ENCODE measurements around the gene GRM8.

GRM8 gene

GRCh38 chr7:127209886-127210285 is 42.9 kb downstream of the GRM8 start:
- DNase-seq (ENCODE audit: low read depth), result no peak
- TF ChIP-seq CTCF (IDR thresholded peaks at IDR 0.05; ENCODE audit: insufficient read depth, low read depth, low read length, missing control alignments), result no peak
- no peak overlapping the region for H3K4me3 ChIP-seq (ENCODE audit: low read length)

- DNase-seq (ENCODE audit: low read depth), result no peak
- no peak for TF ChIP-seq CTCF (IDR thresholded peaks at IDR 0.05; ENCODE audit: insufficient read depth, low read depth, low read length, missing control alignments)
- no peak overlapping the region for H3K4me3 ChIP-seq (ENCODE audit: low read length)
Measured at GRCh38 chr7:127208860-127209259, 43.9 kb downstream of the GRM8 start.

- H3K4me3 ChIP-seq (ENCODE audit: low read length), result no peak overlapping the region
- TF ChIP-seq CTCF (IDR thresholded peaks at IDR 0.05; ENCODE audit: insufficient read depth, low read depth, low read length, missing control alignments), result no peak
- DNase-seq (ENCODE audit: low read depth), result no peak
Measured at GRCh38 chr7:127208351-127208750, 44.4 kb downstream of the GRM8 start.

GRCh38 chr7:127207806-127208205 is 44.9 kb downstream of the GRM8 start:
- TF ChIP-seq CTCF (IDR thresholded peaks at IDR 0.05; ENCODE audit: insufficient read depth, low read depth, low read length, missing control alignments), result no peak
- no peak overlapping the region for H3K4me3 ChIP-seq (ENCODE audit: low read length)
- DNase-seq (ENCODE audit: low read depth), result no peak

GRCh38 chr7:127207230-127207629 is 45.5 kb downstream of the GRM8 start:
- no peak for DNase-seq (ENCODE audit: low read depth)

GRCh38 chr7:127194571-127194970 is 58.2 kb downstream of the GRM8 start:
- H3K4me3 ChIP-seq (ENCODE audit: low read length), result no peak overlapping the region
- no peak for DNase-seq (ENCODE audit: low read depth)
- TF ChIP-seq CTCF (IDR thresholded peaks at IDR 0.05; ENCODE audit: insufficient read depth, low read depth, low read length, missing control alignments), result no peak

More at GRCh38 chr7:127207230-127207629, 45.5 kb downstream of the GRM8 start:
- no peak overlapping the region for H3K4me3 ChIP-seq (ENCODE audit: low read length)
- TF ChIP-seq CTCF (IDR thresholded peaks at IDR 0.05; ENCODE audit: insufficient read depth, low read depth, low read length, missing control alignments), result no peak

- TF ChIP-seq CTCF (IDR thresholded peaks at IDR 0.05; ENCODE audit: insufficient read depth, low read depth, low read length, missing control alignments), result no peak
- H3K4me3 ChIP-seq (ENCODE audit: low read length), result no peak overlapping the region
- DNase-seq (ENCODE audit: low read depth), result no peak
Measured at GRCh38 chr7:127189886-127190285, 62.9 kb downstream of the GRM8 start.

Data from epithelial cell of esophagus (primary cell).